Measurements from ENCODE around the gene ABCD1. TPM values are rescaled to one million over a fixed set of nuclear protein-coding genes. Genes with fewer than 3 reads are reported as not detected.
"Not testable (repeated sequence)": the region's sequence is repeated elsewhere in the genome, so short reads cannot be mapped to it uniquely, and the experiment has no call there.

Gene ABCD1
- total RNA-seq, 4 donors from 2014 or later, result 5.9 to 9.4 (median 7.4) TPM

DNA sequence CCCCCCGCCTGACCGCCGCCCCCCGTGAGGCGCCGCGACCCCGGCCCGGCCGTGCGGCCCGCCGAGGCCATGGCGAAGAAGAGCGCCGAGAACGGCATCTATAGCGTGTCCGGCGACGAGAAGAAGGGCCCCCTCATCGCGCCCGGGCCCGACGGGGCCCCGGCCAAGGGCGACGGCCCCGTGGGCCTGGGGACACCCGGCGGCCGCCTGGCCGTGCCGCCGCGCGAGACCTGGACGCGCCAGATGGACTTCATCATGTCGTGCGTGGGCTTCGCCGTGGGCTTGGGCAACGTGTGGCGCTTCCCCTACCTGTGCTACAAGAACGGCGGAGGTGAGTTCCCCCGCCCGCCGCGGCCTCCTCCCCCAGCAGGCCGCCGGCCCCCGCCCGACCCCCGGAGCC is 36.1 kb upstream of the ABCD1 start:
- WGBS, result no CpG with 5 or more reads among the region's 57 CpGs
- Histone ChIP-seq H3K4me1 (peaks cover 20% of the 10 kb centered on the region), H3K36me3 (no peaks in the 10 kb centered on the region), H3K9me3 (no peaks in the 10 kb centered on the region), H3K27ac (peak overlapping the region; percentile 60), H3K27me3 (no peaks in the 10 kb centered on the region), H3K4me3 (peak overlapping the region; percentile 50)
- TF ChIP-seq EP300 (IDR thresholded peaks at IDR 0.05) (no peak), POLR2AphosphoS5 (IDR thresholded peaks at IDR 0.05) (no peak), POLR2A (IDR thresholded peaks at IDR 0.05) (no peak)
- TF ChIP-seq, protein P1, sequence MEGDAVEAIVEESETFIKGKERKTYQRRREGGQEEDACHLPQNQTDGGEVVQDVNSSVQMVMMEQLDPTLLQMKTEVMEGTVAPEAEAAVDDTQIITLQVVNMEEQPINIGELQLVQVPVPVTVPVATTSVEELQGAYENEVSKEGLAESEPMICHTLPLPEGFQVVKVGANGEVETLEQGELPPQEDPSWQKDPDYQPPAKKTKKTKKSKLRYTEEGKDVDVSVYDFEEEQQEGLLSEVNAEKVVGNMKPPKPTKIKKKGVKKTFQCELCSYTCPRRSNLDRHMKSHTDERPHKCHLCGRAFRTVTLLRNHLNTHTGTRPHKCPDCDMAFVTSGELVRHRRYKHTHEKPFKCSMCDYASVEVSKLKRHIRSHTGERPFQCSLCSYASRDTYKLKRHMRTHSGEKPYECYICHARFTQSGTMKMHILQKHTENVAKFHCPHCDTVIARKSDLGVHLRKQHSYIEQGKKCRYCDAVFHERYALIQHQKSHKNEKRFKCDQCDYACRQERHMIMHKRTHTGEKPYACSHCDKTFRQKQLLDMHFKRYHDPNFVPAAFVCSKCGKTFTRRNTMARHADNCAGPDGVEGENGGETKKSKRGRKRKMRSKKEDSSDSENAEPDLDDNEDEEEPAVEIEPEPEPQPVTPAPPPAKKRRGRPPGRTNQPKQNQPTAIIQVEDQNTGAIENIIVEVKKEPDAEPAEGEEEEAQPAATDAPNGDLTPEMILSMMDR (IDR thresholded peaks at IDR 0.05), result no peak
- no peak for DNase-seq (ENCODE audit: low spot score in 2 of 2)

DNA sequence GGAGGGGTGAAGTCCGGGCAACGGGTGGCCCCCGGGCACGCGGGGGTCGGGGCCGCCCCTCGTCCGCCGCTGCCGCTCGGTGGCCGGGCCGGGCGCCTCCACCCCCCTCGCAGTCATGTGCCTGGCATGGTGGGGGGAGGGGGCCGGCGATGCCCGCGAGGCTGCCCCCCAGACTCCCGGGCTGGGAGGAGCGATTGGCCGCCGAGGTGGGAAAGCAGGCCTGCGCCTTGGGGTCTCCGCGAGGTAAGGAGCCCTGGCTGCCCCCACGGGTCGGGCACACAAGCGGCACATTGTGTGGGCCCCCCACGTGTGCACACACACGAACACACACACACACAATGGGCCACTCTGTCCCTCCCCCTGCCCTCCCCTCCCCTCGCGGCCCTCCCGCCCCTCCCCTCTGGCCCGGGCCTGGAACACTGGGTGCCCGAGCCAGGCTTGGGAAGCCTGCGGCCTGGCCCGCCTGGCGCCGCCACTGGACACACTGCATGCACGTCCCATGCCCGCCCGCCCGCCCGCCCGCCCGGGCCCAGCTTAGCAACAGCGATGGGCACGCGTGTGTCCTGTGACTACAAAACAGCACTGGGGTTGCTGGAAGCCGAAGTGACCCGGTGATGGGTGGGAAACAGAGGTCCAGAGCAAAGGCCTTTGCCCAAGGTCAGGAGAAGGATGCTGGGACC is 35.6 kb upstream of the ABCD1 start:
- H3K27me3 ChIP-seq, result no peaks in the 10 kb centered on the region
- H3K9me3 ChIP-seq, result no peaks in the 10 kb centered on the region
- WGBS, result 80% methylated on average over 1 of the region's 53 CpGs
- peak overlapping the region; percentile 60 for H3K27ac ChIP-seq
- no peak for DNase-seq (ENCODE audit: low spot score in 2 of 2)
- H3K4me3 ChIP-seq, result peak overlapping the region; percentile 50
- H3K4me1 ChIP-seq, result peaks cover 20% of the 10 kb centered on the region
- no peak for TF ChIP-seq POLR2A (IDR thresholded peaks at IDR 0.05)
- TF ChIP-seq POLR2AphosphoS5 (IDR thresholded peaks at IDR 0.05), result no peak
- TF ChIP-seq, protein P1 (IDR thresholded peaks at IDR 0.05), result no peak
- TF ChIP-seq EP300 (IDR thresholded peaks at IDR 0.05), result no peak
- H3K36me3 ChIP-seq, result no peaks in the 10 kb centered on the region

DNA sequence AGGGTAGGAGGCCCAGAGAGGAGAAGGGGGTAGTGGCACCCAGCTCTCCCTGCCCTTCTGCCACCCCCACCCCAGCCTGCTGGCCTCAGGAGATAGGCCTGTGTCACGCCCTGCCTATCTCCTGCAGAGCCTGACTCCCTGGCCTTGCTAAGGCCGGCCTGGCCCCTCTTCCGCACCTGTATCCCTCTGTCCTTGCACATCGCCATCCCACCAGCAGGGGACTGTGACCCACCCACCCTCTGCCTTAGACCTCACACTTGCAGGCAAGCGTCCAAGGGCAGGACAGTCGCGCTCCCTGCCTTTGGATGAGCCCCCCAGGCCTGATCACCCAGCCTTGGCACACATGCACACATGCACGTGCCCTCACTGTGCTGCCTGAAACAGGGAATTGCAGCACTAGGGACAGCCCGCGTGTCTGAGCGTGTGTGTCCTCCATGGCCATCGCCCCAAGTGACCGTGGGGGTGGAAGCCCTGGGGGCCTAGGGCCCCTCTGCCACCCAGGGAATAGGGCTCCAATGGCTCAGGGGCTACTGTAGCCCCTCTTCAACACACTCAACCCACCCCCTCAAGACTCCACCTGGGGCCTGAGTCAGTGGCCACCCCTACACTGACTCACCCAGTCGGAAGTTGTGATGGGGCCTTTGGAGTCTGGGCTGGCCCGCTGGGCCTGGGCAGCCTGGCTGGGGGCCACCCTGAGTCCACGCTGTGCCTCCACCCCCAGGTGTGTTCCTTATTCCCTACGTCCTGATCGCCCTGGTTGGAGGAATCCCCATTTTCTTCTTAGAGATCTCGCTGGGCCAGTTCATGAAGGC is 34.8 kb upstream of the ABCD1 start:
- Histone ChIP-seq H3K9me3 (no peaks in the 10 kb centered on the region), H3K27ac (no peak overlapping the region), H3K4me3 (peak overlapping the region; percentile 50), H3K27me3 (no peaks in the 10 kb centered on the region), H3K4me1 (peaks cover 20% of the 10 kb centered on the region), H3K36me3 (peaks cover 3% of the 10 kb centered on the region)
- TF ChIP-seq POLR2A (IDR thresholded peaks at IDR 0.05) (no peak), EP300 (IDR thresholded peaks at IDR 0.05) (no peak), POLR2AphosphoS5 (IDR thresholded peaks at IDR 0.05) (no peak)
- TF ChIP-seq, protein P1 (IDR thresholded peaks at IDR 0.05), result no peak
- 59% methylated on average over 5 of the region's 19 CpGs for WGBS
- DNase-seq (ENCODE audit: low spot score in 2 of 2), result no peak

DNA sequence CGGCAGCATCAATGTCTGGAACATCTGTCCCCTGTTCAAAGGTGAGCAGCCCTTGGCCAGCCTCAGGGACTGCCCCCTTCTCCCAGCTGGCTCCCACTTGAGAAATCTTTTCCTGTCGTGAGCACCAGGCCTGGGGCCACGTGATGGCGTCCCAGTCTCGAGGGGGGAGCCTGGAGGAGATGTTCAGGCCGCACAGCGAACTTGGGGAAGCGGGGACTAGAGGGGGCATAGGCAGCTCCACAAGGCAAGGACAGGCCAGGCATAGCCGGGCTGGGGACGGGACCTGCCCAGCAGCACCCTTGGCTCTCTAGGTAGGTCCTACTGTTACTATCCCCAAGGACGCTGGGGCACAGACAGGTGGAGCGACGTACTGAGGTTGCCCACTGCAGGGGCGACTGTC is 34.2 kb upstream of the ABCD1 start:
- Histone ChIP-seq H3K36me3 (peaks cover 3% of the 10 kb centered on the region), H3K27me3 (no peaks in the 10 kb centered on the region), H3K9me3 (no peaks in the 10 kb centered on the region), H3K4me1 (peaks cover 20% of the 10 kb centered on the region), H3K4me3 (peak overlapping the region; percentile 50), H3K27ac (no peak overlapping the region)
- DNase-seq (ENCODE audit: low spot score in 2 of 2), result no peak
- TF ChIP-seq, protein P1 (IDR thresholded peaks at IDR 0.05), result no peak
- TF ChIP-seq POLR2AphosphoS5 (IDR thresholded peaks at IDR 0.05) (no peak), EP300 (IDR thresholded peaks at IDR 0.05) (no peak), POLR2A (IDR thresholded peaks at IDR 0.05) (no peak)
- 80% methylated on average over 1 of the region's 14 CpGs for WGBS

DNA sequence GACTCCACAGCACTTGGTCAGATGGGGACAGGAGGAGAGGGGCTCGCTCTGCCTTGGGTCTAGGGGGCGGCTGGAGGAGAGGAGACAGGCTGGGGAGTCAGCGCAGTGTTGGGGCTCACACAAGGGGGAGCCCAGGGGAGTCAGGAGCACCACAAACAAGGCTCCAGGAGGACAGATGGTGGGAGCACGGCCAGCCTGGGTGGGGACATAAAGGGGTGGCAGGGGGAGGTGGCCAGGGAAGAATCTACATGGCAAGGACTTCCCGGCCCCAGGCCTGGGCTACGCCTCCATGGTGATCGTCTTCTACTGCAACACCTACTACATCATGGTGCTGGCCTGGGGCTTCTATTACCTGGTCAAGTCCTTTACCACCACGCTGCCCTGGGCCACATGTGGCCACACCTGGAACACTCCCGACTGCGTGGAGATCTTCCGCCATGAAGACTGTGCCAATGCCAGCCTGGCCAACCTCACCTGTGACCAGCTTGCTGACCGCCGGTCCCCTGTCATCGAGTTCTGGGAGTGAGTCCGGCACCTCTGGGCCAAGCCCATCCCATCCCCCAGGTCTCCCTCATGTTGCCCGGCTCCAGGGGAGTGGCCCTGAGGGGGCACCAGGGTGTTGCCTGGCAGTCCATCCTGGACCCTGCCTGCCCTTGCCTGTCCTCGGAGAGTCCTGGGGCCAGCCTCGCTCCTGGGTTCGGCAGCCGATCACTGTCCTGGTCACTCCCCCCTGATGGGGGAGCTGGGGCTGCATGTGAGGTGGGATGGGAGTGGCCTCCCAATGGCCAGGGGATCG is 33.4 kb upstream of the ABCD1 start:
- WGBS, result 82% methylated on average over 18 of the region's 21 CpGs
- H3K9me3 ChIP-seq; H3K27me3 ChIP-seq; H3K4me3 ChIP-seq; DNase-seq (ENCODE audit: low spot score in 2 of 2); H3K36me3 ChIP-seq; H3K27ac ChIP-seq: not testable (repeated sequence)
- peaks cover 20% of the 10 kb centered on the region for H3K4me1 ChIP-seq
